Left ventricle myocardium inferior (tissue), 1 donor: ENCODE results near the gene GRAP2. TPM values are rescaled to one million over a fixed set of nuclear protein-coding genes. Genes with fewer than 3 reads are reported as not detected.
A peak's percentile ranks its signal among the peaks of the same experiment; 100 is the strongest.

Source experiments
- DNase-seq: peaks from one replicate; pipeline ENCODE4 v3.0.0-alpha.2; 2020
- H3K27ac ChIP-seq: fragments of 200-600 bp; replicated peaks from 2 replicates; pipeline ENCODE4 v1.8.0; 2021
- H3K27me3 ChIP-seq: fragments of 200-600 bp; 2 replicates; pipeline ENCODE4 v1.8.0; 2021; ENCODE audit warnings: low read depth
- H3K36me3 ChIP-seq: fragments of 200-600 bp; 2 replicates; pipeline ENCODE4 v1.8.0; 2021
- H3K4me1 ChIP-seq: fragments of 200-600 bp; 2 replicates; pipeline ENCODE4 v1.8.0; 2021
- H3K4me3 ChIP-seq: fragments of 200-600 bp; 2 replicates; pipeline ENCODE4 v1.8.0; 2021; ENCODE audit warnings: mild to moderate bottlenecking, moderate library complexity
- H3K9me3 ChIP-seq: fragments of 200-600 bp; replicated peaks from 2 replicates; pipeline ENCODE4 v1.8.0; 2021
- intact Hi-C: fragments of 100-400 bp; cut with micrococcal nuclease; formaldehyde crosslinking; loops from one replicate; pipeline ENCODE4 v1.11.0; 2022
- total RNA-seq: library from RNA; stranded (reverse); fragmentation: NEBNext Ultra II Directional; extraction: Animal tissue kit (Norgen Biotek cat#: 25700); gene quantifications from one replicate; pipeline ENCODE4 v1.2.1, GENCODE V29; 2021
- TF ChIP-seq, protein P1 (sequence below): fragments of 200-600 bp; IDR thresholded peaks from 2 replicates; pipeline ENCODE4 v1.8.0; 2021; ENCODE audit warnings: antibody characterized with exemption, mild to moderate bottlenecking, borderline replicate concordance
- donor health status: DM: no; HTN: yes; CAD: no; lungs with severe emphysema.

Gene GRAP2
- total RNA-seq, 1 donor from 2014 or later = 1.6 TPM

DNA sequence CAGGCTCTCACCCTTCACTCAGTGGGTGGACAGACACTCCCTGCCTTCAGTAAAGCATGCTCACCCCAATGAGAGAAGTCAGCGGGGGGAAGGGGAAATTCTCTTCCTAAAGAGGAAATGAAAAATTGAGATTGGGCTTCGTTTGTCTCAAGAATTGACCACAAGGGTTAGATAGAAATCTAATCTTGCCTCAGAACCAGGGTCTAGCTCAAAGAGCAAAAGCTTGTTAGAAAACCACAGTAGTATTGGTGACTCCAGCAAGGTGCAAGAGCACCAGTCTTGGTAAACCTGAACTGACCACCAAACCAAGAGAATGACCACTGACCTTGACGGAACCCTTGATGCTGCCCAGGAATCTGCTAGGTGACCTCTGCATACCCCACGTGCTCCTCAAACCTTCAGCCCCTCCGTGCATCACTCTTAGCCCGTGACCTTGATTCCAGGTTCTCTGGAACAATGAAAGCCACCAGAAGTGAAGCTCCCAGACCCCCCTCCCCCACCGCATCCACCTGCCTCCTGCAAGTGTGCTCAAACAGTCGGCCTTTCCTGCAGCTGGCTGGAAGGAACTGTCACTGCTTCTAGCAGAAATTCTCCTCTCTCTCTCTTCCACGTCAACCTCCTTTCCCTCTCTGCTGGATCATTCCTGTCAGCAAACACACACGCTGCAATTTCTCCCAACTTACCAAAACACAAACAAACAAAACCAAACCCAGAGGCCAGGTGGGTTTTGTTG lies 56.2 kb downstream of the GRAP2 start:
- DNase-seq = no peak
- Histone ChIP-seq H3K9me3 (no peaks in the 10 kb centered on the region), H3K4me3 (no peak overlapping the region), H3K4me1 (peaks cover 16% of the 10 kb centered on the region), H3K27me3 (peaks cover 1% of the 10 kb centered on the region), H3K36me3 (no peaks in the 10 kb centered on the region), H3K27ac (no peak overlapping the region)
- TF ChIP-seq, protein P1, sequence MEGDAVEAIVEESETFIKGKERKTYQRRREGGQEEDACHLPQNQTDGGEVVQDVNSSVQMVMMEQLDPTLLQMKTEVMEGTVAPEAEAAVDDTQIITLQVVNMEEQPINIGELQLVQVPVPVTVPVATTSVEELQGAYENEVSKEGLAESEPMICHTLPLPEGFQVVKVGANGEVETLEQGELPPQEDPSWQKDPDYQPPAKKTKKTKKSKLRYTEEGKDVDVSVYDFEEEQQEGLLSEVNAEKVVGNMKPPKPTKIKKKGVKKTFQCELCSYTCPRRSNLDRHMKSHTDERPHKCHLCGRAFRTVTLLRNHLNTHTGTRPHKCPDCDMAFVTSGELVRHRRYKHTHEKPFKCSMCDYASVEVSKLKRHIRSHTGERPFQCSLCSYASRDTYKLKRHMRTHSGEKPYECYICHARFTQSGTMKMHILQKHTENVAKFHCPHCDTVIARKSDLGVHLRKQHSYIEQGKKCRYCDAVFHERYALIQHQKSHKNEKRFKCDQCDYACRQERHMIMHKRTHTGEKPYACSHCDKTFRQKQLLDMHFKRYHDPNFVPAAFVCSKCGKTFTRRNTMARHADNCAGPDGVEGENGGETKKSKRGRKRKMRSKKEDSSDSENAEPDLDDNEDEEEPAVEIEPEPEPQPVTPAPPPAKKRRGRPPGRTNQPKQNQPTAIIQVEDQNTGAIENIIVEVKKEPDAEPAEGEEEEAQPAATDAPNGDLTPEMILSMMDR = no peak
- intact Hi-C loops = no loop called here

DNA sequence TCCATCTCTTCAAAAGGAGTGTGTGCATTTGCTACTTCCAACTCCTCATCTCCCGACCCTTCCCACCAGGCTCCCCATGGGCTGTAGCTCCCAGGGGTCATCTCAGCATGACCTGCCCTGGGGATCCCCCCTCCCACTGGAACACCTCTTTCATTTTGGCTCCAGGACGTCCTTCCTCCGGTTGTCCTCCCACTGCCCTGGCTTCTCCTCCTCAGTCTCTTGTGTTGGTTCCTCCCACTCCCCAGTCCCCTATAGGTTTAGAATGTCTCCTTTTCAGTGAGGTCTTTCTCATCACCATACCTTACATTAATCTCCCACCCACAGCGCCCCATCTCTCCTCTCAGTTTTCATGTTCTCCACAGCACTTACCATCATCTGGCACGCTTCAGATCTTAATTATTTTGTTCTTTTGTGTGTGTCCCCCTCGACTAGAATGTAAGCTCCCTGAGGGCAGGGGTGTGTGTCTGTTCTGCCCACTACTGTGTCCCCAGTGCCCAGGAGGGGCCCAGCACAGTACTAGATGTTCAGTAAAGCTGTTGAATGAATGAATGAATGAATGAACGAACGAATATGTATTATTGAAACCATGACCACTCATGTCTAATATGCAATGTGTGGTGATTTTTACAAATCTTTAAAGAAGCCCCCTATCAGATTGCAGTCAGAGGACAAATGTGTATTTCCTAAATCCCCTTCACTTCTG lies 57.3 kb downstream of the GRAP2 start:
- H3K27me3 ChIP-seq = no peaks in the 10 kb centered on the region
- H3K27ac ChIP-seq = no peak overlapping the region
- no peak for DNase-seq
- peaks cover 16% of the 10 kb centered on the region for H3K4me1 ChIP-seq
- H3K4me3 ChIP-seq = no peak overlapping the region
- TF ChIP-seq, protein P1 = no peak
- no peaks in the 10 kb centered on the region for H3K9me3 ChIP-seq
- H3K36me3 ChIP-seq = no peaks in the 10 kb centered on the region
- intact Hi-C loops = no loop called here

DNA sequence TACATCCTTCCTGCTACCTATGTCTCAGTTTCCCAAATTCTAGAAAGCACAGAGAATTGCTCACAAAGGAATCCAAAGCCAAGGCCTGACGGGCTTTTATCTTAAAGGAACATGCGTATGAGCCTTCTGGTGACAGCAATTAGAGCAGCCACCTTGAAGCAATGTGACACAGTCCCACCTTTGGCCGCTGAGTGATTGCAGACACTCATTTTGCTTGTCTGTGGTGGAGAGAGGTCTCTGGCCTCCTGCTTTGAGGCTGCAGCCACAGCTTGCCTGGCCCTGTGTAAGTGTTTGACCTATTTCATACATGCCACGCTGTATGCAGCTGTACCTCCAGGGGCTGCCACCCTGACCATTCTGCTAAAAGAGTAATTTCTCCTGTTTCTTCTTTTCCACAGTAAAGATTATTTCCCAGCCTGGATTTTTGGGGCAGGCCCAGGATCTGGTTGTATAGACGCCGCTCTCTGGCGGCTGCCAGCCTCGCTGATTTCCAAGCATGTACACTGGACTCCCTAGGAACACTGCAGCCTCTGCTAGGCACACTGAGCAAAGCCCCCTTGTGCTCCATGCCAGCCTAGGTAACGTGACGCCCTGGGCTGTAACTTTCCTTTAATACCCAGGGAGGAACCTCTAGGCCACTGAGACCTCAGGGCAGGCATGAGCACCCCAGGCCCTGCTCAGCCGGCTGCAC lies 58.2 kb downstream of the GRAP2 start:
- intact Hi-C loops = no loop called here
- DNase-seq = no peak
- Histone ChIP-seq H3K27me3 (no peaks in the 10 kb centered on the region), H3K4me1 (peaks cover 16% of the 10 kb centered on the region), H3K4me3 (no peak overlapping the region), H3K9me3 (no peaks in the 10 kb centered on the region), H3K27ac (no peak overlapping the region), H3K36me3 (no peaks in the 10 kb centered on the region)
- TF ChIP-seq, protein P1 = no peak

DNA sequence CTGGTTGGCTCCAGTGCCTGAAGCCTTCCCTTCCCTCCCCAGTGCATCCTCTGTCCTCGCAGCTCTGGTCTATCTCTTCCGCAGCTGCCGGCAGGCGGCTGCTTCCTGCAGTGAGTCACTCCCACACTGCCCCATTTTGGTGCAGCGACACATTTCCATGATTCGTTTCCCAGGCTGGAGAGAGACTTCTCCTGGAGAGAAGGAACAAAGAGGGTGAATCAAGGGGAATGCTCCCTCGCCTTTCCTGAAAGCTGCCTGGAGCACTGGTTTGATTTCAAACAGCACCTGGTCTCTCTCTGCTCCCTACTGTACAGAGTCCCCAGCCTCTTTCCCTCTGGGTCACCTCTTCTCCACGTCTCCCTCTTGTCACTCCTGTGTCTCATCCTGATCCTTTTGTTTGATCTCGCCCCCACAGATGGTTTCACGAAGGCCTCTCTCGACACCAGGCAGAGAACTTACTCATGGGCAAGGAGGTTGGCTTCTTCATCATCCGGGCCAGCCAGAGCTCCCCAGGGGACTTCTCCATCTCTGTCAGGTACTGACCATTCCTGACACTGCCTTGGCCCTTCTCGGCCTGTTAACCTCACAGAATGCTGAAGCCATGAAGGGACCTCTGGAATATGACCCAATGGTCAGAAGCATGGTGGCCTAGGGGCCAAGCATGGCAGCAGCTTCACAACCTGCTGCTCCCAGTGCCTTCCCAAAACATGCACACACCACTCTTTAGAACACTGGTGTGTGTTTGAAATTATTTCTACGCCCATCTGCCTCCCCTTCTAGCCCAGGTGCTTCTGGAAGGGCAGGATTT lies 59.0 kb downstream of the GRAP2 start, which contains the start of gene TMA7B:
Gene TMA7B, plus strand, starts transcription at position 758 of the 808 bp plus-strand sequence. CDS start 3,978 bp downstream, outside the sequence.
- Histone ChIP-seq H3K4me3 (no peak within 1 kb of the TSS), H3K4me1 (peaks cover 9% of the 10 kb centered on the region), H3K9me3 (no peaks in the 10 kb centered on the region), H3K27ac (no peak within 1 kb of the TSS), H3K36me3 (no peaks in the 10 kb centered on the region), H3K27me3 (no peaks in the 10 kb centered on the region)
- intact Hi-C loops = no loop called here
- TF ChIP-seq, protein P1 = peak; percentile 36
- DNase-seq = no peak
